ENCODE results near the gene OR4D1.
"Not testable (repeated sequence)": the region's sequence is repeated elsewhere in the genome, so short reads cannot be mapped to it uniquely, and the experiment has no call there.

OR4D1 gene

DNA sequence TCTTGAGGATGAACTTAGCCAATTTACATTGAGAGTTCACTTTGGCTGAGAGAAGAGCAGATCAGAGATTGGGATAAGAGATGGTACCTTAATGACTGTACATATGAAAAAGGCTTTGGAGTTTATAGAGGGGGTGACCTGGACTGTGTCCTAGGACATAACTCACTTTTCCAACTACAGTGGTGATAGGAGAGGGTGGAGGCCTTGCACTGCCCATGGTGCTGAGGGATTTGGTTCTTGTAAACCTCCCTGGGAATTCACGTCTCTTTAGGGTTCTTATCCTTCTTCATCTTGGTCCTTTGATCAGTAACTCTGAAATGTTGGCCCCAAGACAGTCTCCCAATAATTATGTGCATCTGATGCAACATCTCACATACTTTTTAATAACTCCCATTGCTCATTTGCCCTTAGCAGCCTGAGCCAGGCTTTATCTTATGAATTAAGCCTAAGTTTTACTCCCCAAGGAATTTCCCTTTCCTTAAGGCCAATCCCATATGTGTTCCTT, at the start of gene OR4D1:
TSS of gene OR4D1 (plus strand) at position 455 of the 505 bp plus-strand sequence. CDS start 6,770 bp downstream, outside the sequence.
- no peak for FAIRE-seq

DNA sequence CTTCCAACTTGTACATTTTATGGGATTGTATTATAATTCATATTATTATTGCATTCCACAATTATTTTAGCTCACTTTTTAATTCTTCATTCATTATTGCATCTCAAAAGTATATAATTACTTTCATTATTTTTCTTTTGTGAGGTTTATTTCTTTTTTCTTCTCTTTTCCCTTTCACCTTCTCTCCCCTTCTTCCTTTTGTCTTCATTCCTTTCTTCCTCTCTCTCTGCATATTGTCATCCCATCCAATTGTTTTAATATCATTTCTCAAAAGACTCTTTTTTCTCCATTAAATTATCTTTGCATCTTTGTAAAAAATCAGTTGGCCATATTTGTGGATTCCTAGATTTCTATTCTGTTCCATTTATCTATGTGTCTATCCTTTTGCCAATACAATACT, 47.7 kb upstream of the OR4D1 start:
- FAIRE-seq = no peak

- not testable (repeated sequence) for FAIRE-seq
Observed at GRCh38 chr17:58101898-58102297, 46.3 kb upstream of the OR4D1 start.

DNA sequence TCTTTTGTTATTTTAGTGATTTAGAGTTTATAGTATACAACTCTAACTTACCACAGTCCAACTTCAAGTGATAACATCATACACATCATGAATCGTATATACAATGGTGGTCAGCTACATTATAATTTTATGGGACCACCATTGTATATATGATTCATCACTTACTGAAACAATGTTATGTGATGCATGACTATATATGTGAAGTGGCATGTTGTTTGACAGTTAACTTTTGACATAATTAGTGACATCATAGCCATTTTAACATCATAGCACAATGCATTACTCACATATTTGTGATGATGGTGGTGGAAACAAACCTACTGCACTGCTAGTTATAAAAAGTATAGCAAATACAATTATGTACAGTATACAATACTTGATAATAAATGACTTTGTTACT, 43.1 kb upstream of the OR4D1 start:
- no peak for FAIRE-seq

GRCh38 chr17:58107306-58107705, 40.9 kb upstream of the OR4D1 start:
- no peak for FAIRE-seq

- no peak for FAIRE-seq
Observed at GRCh38 chr17:58109197-58109596, 39.0 kb upstream of the OR4D1 start.

DNA sequence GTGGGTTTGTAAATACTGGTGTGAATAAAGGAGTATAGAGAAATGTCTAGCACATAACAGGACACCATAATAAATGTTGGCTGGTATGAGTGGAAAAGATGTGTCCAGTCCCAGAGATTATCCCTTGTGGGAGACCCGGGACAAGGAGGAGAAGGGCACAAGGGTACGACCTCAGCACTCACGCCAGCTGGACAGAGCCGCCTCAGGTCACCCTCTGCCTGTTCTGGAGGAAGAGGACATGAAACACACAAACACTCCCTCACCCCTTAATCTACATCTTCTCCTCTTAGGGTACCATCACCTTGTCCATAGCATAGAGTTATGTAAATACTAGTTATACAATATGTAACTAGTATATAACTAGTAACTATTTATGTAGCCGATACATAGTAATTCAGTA, 38.2 kb upstream of the OR4D1 start:
- no peak for FAIRE-seq

DNA sequence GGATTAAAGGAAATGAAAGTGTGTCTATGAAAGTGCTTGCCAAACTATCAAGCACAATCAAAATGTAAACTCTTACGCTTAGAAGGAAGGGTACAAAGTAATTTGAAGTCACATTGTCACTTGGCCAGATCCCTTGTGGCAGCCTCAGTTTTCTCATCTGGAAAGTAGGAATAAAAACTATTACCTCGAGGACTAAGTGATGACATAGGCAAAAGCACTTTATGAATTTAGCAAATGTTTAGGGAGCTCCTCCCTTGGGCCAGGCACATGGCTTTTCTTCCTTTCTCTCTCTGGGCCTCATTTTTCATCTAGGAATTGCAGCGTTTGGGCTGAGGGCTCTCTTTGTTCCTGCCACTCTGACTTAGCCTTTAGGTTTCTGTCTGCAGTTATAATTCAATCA, 36.5 kb upstream of the OR4D1 start:
- no peak for FAIRE-seq

DNA sequence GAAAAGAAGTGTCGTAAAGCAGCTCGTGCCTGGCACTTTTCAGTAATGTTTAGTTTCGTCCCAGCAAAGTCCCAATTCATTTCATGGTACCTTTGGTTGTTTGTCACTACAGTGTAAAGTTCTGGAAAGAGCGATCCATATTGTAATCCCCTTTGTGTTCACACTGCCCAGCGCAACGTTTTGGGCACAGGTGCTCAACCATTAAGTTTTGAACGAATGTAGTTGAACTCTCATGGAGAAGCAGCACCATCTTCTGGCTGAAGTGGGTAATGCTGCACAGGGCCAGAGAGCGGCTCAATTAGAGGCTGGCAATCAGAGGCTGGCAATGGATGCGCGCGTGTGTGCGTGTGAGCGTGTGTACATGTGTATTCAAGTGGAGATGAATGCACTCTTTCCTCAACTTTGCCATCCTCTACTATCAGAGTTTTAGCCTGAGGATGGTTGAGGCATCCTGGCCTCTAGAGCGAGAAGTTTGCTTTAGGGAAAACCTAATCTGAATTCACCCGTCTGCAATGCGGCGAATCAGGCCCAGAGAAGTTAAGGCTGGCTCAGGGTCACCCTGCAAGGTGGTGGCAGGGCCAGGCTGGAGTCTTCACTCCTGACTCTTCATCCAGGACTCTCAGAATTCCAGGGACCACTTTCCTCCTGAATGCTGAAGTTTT, 35.1 kb upstream of the OR4D1 start:
- FAIRE-seq = no peak

DNA sequence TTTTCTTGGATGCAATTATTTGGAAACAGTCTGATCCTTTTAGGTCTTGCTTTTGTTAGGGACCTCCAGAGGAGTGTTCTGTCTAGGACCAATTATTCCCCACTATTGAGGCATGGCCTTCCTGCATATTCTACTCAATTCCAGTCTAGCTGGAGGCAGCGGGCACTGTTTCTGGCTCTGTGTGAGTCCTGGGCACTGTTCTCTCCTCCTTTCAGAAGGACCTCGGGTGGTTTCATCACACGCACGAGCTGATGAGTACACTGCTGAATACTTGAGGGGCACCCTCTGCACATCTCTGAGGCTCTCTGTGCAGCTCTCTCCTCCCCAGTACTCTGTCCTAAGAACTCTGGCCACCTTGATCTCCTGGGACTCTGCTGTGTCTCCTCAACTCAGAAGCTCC, 34.2 kb upstream of the OR4D1 start:
- no peak for FAIRE-seq

- FAIRE-seq = no peak
Observed at GRCh38 chr17:58117382-58117781, 30.8 kb upstream of the OR4D1 start.

DNA sequence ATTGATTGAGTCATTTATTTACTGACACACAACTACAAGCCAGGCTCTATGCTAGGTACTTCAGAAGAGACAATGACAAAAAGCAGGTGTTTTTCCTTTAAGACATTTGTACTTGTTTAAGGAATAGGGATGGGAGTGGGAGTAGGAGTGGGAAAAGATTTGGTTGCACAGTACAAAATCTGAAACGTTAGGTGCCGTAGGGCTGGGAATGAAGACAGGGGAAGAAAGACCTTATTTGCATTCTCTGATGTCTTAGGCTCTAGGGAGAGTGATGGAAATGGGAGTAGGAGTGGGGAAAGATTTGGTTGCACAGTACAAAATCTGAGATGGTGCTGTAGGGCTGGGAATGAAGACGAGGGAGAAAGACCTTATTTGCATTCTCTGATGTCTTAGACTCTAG, 28.7 kb upstream of the OR4D1 start:
- no peak for FAIRE-seq

- no peak for FAIRE-seq
Observed at GRCh38 chr17:58120195-58120822, 27.9 kb upstream of the OR4D1 start.

- FAIRE-seq = peak; percentile 36
Observed at GRCh38 chr17:58121925-58122324, 26.3 kb upstream of the OR4D1 start.

GRCh38 chr17:58127846-58128245, 20.3 kb upstream of the OR4D1 start:
- FAIRE-seq = no peak

GRCh38 chr17:58132697-58133096, 15.5 kb upstream of the OR4D1 start:
- not testable (repeated sequence) for FAIRE-seq

DNA sequence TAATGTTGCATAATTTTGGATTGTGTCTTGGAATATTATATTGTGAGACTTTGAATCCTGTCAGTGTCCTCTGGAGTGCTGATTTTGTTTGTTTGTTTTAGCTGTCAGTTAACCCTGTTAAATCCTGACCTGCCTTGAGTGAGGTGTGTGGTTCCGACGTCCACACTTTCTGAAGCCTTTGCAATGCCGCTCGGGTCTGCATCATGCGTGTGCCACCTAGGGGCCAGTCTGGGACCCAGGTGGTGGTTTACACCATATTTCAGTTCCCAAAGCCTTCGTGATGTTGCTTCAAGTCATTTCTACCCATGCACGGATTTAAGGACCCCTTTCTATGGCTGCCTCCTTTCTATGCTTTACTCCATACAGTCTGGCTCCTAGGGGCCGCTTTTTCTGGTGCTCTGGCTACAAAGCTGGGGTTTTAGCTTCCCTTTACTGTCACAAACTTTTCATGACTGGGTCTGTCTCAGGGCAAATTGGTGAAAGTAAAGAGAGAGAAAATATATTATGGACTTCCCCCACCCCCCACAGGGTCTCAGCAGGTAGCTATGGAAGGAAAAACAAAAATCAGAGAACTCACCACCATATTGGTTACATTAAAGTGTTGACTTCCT, 11.4 kb upstream of the OR4D1 start:
- FAIRE-seq = no peak

- FAIRE-seq = no peak
Observed at GRCh38 chr17:58141505-58141904, 6.7 kb upstream of the OR4D1 start.

GRCh38 chr17:58143335-58143734, 4.8 kb upstream of the OR4D1 start:
- not testable (repeated sequence) for FAIRE-seq

- FAIRE-seq = no peak
Observed at GRCh38 chr17:58144801-58145200, 3.4 kb upstream of the OR4D1 start.

DNA sequence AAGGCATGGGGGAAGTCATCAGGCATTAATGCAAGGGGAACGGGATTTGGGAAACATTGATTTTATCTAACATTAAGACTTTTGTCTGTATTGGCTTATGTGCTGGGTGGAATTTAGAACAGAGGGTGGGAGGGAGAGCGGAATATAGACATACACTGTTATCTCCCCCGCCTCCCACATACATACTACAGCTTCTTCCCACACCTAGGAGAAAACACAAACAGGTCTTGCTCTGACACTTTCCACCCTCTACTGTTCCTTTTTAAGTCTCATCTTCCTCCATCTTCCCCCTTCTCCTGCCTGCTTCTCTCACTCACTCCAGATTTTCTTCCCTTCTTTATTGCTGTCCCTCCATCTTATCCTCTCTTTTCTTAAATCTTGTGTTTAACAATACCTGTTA, 425 bp downstream of the OR4D1 start:
- FAIRE-seq = no peak

- FAIRE-seq = no peak
Observed at GRCh38 chr17:58150394-58150793, 2.2 kb downstream of the OR4D1 start.

DNA sequence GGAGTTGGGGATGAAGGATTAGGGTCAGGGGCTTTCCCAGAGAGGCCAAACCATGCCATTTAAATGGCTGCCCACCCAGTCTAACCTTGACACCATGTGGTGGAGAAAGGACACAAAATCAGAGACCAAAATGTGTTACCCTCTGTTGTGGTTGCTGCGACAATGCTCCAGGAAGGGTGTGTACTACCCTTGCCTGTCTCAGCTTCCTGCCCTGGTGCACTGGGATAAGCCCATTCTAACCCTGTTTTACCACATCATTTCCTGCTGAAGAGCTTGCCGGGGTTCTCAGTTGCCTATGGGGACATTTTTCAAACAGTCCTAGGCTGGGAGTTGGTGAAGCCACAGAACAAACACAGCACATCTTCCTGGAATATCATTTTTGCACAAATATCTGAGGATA, 4.9 kb downstream of the OR4D1 start:
- no peak for FAIRE-seq

DNA sequence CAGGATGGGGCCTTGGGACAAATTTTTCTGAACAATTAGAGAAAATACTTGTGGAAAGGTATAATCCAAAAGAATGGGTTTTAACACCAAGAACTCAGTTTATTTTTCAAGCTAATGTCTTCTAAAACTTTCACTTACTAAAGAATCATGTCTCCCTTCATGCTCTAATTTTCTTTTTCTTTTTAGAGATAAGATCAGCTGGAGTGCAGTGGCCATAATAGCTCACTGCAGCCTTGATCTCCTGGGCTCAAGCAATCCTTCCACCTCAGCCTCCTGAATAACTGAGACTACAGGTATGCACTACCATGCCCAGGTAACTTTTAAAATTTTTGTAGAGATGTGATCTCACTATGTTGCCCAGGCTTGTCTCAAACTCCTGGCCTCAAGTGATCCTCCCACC, 5.5 kb downstream of the OR4D1 start:
- no peak for FAIRE-seq

All from islet of Langerhans (tissue), 1 donor.